ENCODE data around the gene KLHL8.

DNA sequence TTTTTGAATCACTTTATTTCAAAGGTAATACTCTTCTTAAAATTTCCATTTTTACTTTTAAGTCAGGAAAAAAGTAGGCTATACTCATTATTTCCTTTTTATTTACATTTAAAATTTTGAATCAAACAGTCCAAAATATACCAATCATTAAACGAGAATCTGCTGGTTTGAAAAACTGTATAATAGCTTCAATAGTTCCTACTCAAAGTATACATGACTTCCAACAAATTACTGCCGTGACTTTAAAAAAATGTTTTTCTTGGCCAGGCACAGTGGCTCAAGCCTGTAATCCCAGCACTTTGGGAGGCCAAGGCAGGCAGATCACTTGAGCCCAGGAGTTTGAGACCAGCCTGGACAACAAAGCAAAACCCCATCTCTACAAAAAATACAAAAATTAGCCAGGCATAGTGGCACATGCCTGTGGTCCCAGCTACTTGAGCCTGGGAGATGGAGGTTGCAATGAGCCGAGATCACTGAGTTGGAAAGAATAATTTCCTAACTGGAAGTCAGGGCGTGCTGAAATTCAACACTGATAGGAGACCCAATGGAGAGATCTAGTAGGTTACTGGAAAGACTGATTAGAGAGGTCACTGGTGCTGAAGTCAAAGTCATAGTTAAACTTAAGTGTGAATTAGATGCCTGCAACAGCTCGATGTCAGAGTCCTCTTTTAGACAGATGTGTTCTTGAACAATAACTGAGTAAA lies 9.0 kb downstream of the KLHL8 start:
- TF ChIP-seq TAF1 (conservative IDR thresholded peaks at IDR 0.05) (no peak), JUND (IDR thresholded peaks at IDR 0.05) (no peak), HNF4A (conservative IDR thresholded peaks at IDR 0.05) (no peak), CTCF (IDR thresholded peaks at IDR 0.05; ENCODE audit: low read depth, low read length, missing input control) (no peak), REST (IDR thresholded peaks at IDR 0.05) (no peak), NR2F2 (IDR thresholded peaks at IDR 0.05) (no peak), RXRA (IDR thresholded peaks at IDR 0.05) (no peak), EGR1 (IDR thresholded peaks at IDR 0.05; ENCODE audit: low read depth in 2 of 2) (no peak), RAD21 (IDR thresholded peaks at IDR 0.05) (no peak), MAX (IDR thresholded peaks at IDR 0.05) (no peak), GABPA (IDR thresholded peaks at IDR 0.05 in 1 of 2, conservative IDR thresholded peaks at IDR 0.05 in 1 of 2) (no peak), YY1 (IDR thresholded peaks at IDR 0.05) (no peak), SP1 (IDR thresholded peaks at IDR 0.05) (no peak), FOXA1 (IDR thresholded peaks at IDR 0.05) (no peak)
